DND-41 (cell line): Measurements from ENCODE around the gene LSR.

Source experiments
- CTCF ChIP-seq: IDR thresholded peaks from 2 replicates; pipeline ENCODE4 v1.5.1; 2012; ENCODE audit warnings: borderline replicate concordance, low read length, moderate library complexity, mild to moderate bottlenecking; ENCODE audit not compliant: poor library complexity, severe bottlenecking; ENCODE audit errors: extremely low read depth
- EZH2 ChIP-seq: IDR thresholded peaks from 3 replicates; pipeline ENCODE4 v1.6.1; 2012; ENCODE audit warnings: borderline replicate concordance, low read depth, mild to moderate bottlenecking, moderate library complexity, low read length, inconsistent platforms; ENCODE audit not compliant: severe bottlenecking

GRCh38 chr19:35297922-35298321 is 49.1 kb downstream of the LSR start:
- no peak for TF ChIP-seq CTCF
- no peak for TF ChIP-seq EZH2
